Measurements from ENCODE around the gene TMEM131.

DNA sequence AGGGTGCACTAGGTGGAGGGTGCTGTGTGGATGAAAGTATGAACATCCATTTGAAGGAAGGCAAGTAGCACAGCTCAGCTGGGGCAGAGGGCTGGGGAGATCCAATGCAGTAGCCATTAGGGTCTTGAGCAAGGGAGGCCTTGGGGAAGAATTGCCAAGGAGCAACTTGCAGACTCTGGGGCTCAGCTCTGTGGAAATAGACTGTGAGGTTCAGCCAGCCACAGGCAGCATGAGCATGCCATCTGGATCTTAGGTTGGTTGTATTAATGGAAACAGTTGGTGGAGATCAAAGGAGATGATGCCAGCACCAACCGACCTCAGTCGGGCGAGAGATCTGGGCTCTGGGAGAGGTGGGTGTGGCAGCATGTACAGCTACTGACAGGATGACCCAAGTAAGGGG, 276.8 kb downstream of the TMEM131 start:
- TF ChIP-seq TAF1 (IDR thresholded peaks at IDR 0.05; ENCODE audit: borderline replicate concordance, low read depth, low read length): no peak
- TF ChIP-seq, protein P1, sequence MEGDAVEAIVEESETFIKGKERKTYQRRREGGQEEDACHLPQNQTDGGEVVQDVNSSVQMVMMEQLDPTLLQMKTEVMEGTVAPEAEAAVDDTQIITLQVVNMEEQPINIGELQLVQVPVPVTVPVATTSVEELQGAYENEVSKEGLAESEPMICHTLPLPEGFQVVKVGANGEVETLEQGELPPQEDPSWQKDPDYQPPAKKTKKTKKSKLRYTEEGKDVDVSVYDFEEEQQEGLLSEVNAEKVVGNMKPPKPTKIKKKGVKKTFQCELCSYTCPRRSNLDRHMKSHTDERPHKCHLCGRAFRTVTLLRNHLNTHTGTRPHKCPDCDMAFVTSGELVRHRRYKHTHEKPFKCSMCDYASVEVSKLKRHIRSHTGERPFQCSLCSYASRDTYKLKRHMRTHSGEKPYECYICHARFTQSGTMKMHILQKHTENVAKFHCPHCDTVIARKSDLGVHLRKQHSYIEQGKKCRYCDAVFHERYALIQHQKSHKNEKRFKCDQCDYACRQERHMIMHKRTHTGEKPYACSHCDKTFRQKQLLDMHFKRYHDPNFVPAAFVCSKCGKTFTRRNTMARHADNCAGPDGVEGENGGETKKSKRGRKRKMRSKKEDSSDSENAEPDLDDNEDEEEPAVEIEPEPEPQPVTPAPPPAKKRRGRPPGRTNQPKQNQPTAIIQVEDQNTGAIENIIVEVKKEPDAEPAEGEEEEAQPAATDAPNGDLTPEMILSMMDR (IDR thresholded peaks at IDR 0.05 in 2 of 3, conservative IDR thresholded peaks at IDR 0.05 in 1 of 3; ENCODE audit: control insufficient read depth in 2 of 3, extremely low read depth in 1 of 3, insufficient read depth in 1 of 3, low read depth in 3 of 3, low read length in 3 of 3): no peak
- TF ChIP-seq POLR2A (IDR thresholded peaks at IDR 0.05; ENCODE audit: low read depth, low read length): no peak
- no peak for TF ChIP-seq HCFC1 (IDR thresholded peaks at IDR 0.05; ENCODE audit: low read length)
- no peak for TF ChIP-seq CEBPB (IDR thresholded peaks at IDR 0.05; ENCODE audit: borderline replicate concordance in 1 of 2, low read depth in 2 of 2, low read length in 2 of 2)
- TF ChIP-seq SIN3A (IDR thresholded peaks at IDR 0.05; ENCODE audit: low read depth, low read length): no peak
- TF ChIP-seq EZH2 (IDR thresholded peaks at IDR 0.05; ENCODE audit: borderline replicate concordance, control insufficient read depth, low read depth, low read length): no peak

All from GM12878 (cell line).